Prostate gland (tissue), 2 donors: ENCODE data around the gene GRB7. TPM values are rescaled to one million over a fixed set of nuclear protein-coding genes. Genes with fewer than 3 reads are reported as not detected.

Experiments
- DNase-seq: peaks from one replicate; pipeline ENCODE4 v3.0.0-alpha.2; 2019; ENCODE audit warnings: low spot score
- H3K27ac ChIP-seq, 2 donors: fragments of 200-600 bp; sonication (generic); 2 replicates each; pipeline ENCODE4 v1.5.1; 2017 to 2019
- H3K27me3 ChIP-seq: fragments of 200-600 bp; sonication (generic); replicated peaks from 2 replicates; pipeline ENCODE4 v1.5.1; 2019; ENCODE audit not compliant: insufficient read depth
- H3K36me3 ChIP-seq, 2 donors: fragments of 200-600 bp; sonication (generic); 1 replicate in 1 of 2; 2 replicates in 1 of 2; pipeline versions ENCODE4 v1.5.1 to v1.8.1; 2017 to 2019
- H3K4me1 ChIP-seq: fragments of 200-600 bp; sonication (generic); replicated peaks from 2 replicates; pipeline ENCODE4 v1.5.1; 2019
- H3K4me3 ChIP-seq, 2 donors: fragments of 200-600 bp; sonication (generic); 2 replicates each; pipeline ENCODE4 v1.5.1; 2017 to 2019
- H3K9me3 ChIP-seq: fragments of 200-600 bp; sonication (generic); 2 replicates; pipeline ENCODE4 v1.5.1; 2017
- CTCF ChIP-seq, 4 experiments: fragments of 200-600 bp in 2 of 4; fragments of 450-650 bp in 2 of 4; sonication (generic) in 2 of 4; IDR thresholded peaks; 1 replicate in 3 of 4; 2 replicates in 1 of 4; pipeline ENCODE4 v1.5.1; 2016 to 2019; ENCODE audit warnings: antibody characterized with exemption in 4 of 4, mild to moderate bottlenecking in 2 of 4, moderate library complexity in 2 of 4
- POLR2A ChIP-seq: fragments of 450-650 bp; IDR thresholded peaks from one replicate; pipeline ENCODE4 v1.6.1; 2016; ENCODE audit warnings: antibody characterized with exemption, mild to moderate bottlenecking
- POLR2AphosphoS5 ChIP-seq: sonication (generic); formaldehyde crosslinking; IDR thresholded peaks from one replicate; pipeline ENCODE4 v1.6.1; 2017; ENCODE audit warnings: antibody characterized with exemption
- WGBS: methylation state at CpG from one replicate; pipeline ENCODE4 v1.1.5; 2018; 5-methylcytosine and 5-hydroxymethylcytosine counted together
- intact Hi-C: fragments of 100-400 bp; cut with DNase I; formaldehyde crosslinking; loops from one replicate; pipeline ENCODE4 v1.14.2; 2022
- total RNA-seq, 2 donors: library from RNA; depleted of rRNA; stranded (reverse); fragments of >200 nt; gene quantifications; one replicate each; pipeline ENCODE4 v1.1.0, GENCODE V29; 2016

Gene GRB7
- total RNA-seq, 2 donors from 2014 or later, result 25.7 to 32.6 TPM

GRCh38 chr17:39781031-39781860 is 43.5 kb downstream of the GRB7 start:
- H3K27ac ChIP-seq, result no peak overlapping the region
- no peaks in the 10 kb centered on the region for H3K4me1 ChIP-seq
- WGBS, result 52% methylated on average over 6 of the region's 6 CpGs
- TF ChIP-seq POLR2A, result no peak
- no peaks in the 10 kb centered on the region for H3K9me3 ChIP-seq
- no peaks in the 10 kb centered on the region for H3K36me3 ChIP-seq
- DNase-seq, result no peak
- no peaks in the 10 kb centered on the region for H3K27me3 ChIP-seq
- intact Hi-C loops, result no loop called here
- H3K4me3 ChIP-seq, result no peak overlapping the region

- WGBS, result 63% methylated on average over 2 of the region's 2 CpGs
- H3K36me3 ChIP-seq, result no peaks in the 10 kb centered on the region
These were observed 44.1 kb downstream of the GRB7 start for GRCh38 chr17:39781861-39782213.

GRCh38 chr17:39782481-39782880 is 44.7 kb downstream of the GRB7 start:
- H3K27ac ChIP-seq, result no peak overlapping the region
- DNase-seq, result no peak
- WGBS, result 29% methylated on average over 4 of the region's 4 CpGs
- intact Hi-C loops, result no loop called here
- H3K4me3 ChIP-seq, result no peak overlapping the region
- H3K4me1 ChIP-seq, result no peaks in the 10 kb centered on the region
- no peaks in the 10 kb centered on the region for H3K36me3 ChIP-seq
- no peaks in the 10 kb centered on the region for H3K27me3 ChIP-seq
- no peaks in the 10 kb centered on the region for H3K9me3 ChIP-seq
- TF ChIP-seq POLR2AphosphoS5, result peak; percentile 23
- no peak for TF ChIP-seq POLR2A
- TF ChIP-seq CTCF (IDR thresholded peaks at IDR 0.05), result no peak

More at GRCh38 chr17:39781861-39782213, 44.1 kb downstream of the GRB7 start:
- no peak overlapping the region for H3K4me3 ChIP-seq
- no peaks in the 10 kb centered on the region for H3K9me3 ChIP-seq
- H3K27me3 ChIP-seq, result no peaks in the 10 kb centered on the region
- TF ChIP-seq POLR2A, result no peak
- no peak for TF ChIP-seq CTCF (IDR thresholded peaks at IDR 0.05)
- TF ChIP-seq POLR2AphosphoS5, result no peak
- no peak overlapping the region for H3K27ac ChIP-seq
- no peak for DNase-seq
- no peaks in the 10 kb centered on the region for H3K4me1 ChIP-seq
- intact Hi-C loops, result no loop called here

- Histone ChIP-seq H3K4me3 (no peak overlapping the region), H3K27ac (no peak overlapping the region), H3K4me1 (no peaks in the 10 kb centered on the region), H3K9me3 (no peaks in the 10 kb centered on the region), H3K27me3 (no peaks in the 10 kb centered on the region), H3K36me3 (no peaks in the 10 kb centered on the region)
- intact Hi-C loops, result no loop called here
- no peak for DNase-seq
- TF ChIP-seq POLR2AphosphoS5 (no peak), CTCF (IDR thresholded peaks at IDR 0.05) (no peak), POLR2A (no peak)
- WGBS, result 22% methylated on average over 1 of the region's 1 CpG
These were observed 45.2 kb downstream of the GRB7 start for GRCh38 chr17:39782980-39783379.

GRCh38 chr17:39787041-39787440 is 49.3 kb downstream of the GRB7 start:
- no peak overlapping the region for H3K27ac ChIP-seq
- no peaks in the 10 kb centered on the region for H3K36me3 ChIP-seq
- peak; percentile 36 for DNase-seq
- no peaks in the 10 kb centered on the region for H3K9me3 ChIP-seq
- no peak overlapping the region for H3K4me3 ChIP-seq
- H3K27me3 ChIP-seq, result no peaks in the 10 kb centered on the region
- no peaks in the 10 kb centered on the region for H3K4me1 ChIP-seq
- TF ChIP-seq POLR2A, result no peak
- peak; percentile 75 for TF ChIP-seq POLR2AphosphoS5
- intact Hi-C loops, result no loop called here
